Activated CD8-positive, alpha-beta memory T cell treated with anti-CD3 and anti-CD28 coated beads, Interleukin-2, amount 10 ng/mL, durations not matched to agents 7 days and 5 days (primary cell): ENCODE results near the gene CFAP410. TPM values are rescaled to one million over a fixed set of nuclear protein-coding genes. Genes with fewer than 3 reads are reported as not detected.

Experiments used
- total RNA-seq, 2 experiments: library from RNA; stranded (reverse); gene quantifications; one replicate each; pipeline ENCODE4 v1.2.3, GENCODE V29; 2021

The CFAP410 gene
- total RNA-seq, 2 experiments from 2014 or later: 14.8 to 15.3 TPM

Other genes with a start within 250 kb of the CFAP410 start
- gene PWP2, start 232.0 kb downstream of the CFAP410 start, total RNA-seq: 1 to 10 TPM; 9.3 to 9.6 TPM
- 10 to 100 TPM; 10.0 to 12.5 TPM for gene GATD3, start 205.7 kb downstream of the CFAP410 start, total RNA-seq
- gene ICOSLG, start 98.4 kb downstream of the CFAP410 start, total RNA-seq: 1 to 10 TPM; 1.1 to 1.7 TPM
- not detected for gene DNMT3L, start 77.5 kb downstream of the CFAP410 start, total RNA-seq
- gene AIRE, start 53.5 kb downstream of the CFAP410 start, total RNA-seq: under 1 TPM; 0.06 to 0.33 TPM
- 100 to 1,000 TPM; 162 to 200 TPM for gene PFKL, start 39.3 kb downstream of the CFAP410 start, total RNA-seq
- gene TRPM2, start 14.2 kb upstream of the CFAP410 start, total RNA-seq: 10 to 100 TPM; 21.2 to 32.7 TPM
- gene LRRC3, start 116.1 kb upstream of the CFAP410 start, total RNA-seq: 1 to 10 TPM; 2.3 to 3.9 TPM
- not detected for gene KRTAP10-1, start 200.8 kb upstream of the CFAP410 start, total RNA-seq
- gene KRTAP10-2, start 212.1 kb upstream of the CFAP410 start, total RNA-seq: not detected
- gene KRTAP10-3, start 219.4 kb upstream of the CFAP410 start, total RNA-seq: not detected
- not detected for gene KRTAP10-4, start 234.3 kb upstream of the CFAP410 start, total RNA-seq
- not detected for gene KRTAP10-5, start 241.2 kb upstream of the CFAP410 start, total RNA-seq